Stimulated activated naive CD4-positive, alpha-beta T cell treated with Interleukin-2 at 50 U/mL for 16 hours (primary cell): ENCODE measurements around the gene BAX.

ENCODE experiments used
- DNase-seq: peaks from one replicate; lab custom pipeline; 2025; lab: John Stamatoyannopoulos, UW

Gene BAX

GRCh38 chr19:48962029-48962848 lies 7.6 kb downstream of the BAX start:
- DNase-seq = peak; percentile 53

- no peak for DNase-seq
These were observed 8.1 kb downstream of the BAX start for GRCh38 chr19:48962849-48963165.

DNA sequence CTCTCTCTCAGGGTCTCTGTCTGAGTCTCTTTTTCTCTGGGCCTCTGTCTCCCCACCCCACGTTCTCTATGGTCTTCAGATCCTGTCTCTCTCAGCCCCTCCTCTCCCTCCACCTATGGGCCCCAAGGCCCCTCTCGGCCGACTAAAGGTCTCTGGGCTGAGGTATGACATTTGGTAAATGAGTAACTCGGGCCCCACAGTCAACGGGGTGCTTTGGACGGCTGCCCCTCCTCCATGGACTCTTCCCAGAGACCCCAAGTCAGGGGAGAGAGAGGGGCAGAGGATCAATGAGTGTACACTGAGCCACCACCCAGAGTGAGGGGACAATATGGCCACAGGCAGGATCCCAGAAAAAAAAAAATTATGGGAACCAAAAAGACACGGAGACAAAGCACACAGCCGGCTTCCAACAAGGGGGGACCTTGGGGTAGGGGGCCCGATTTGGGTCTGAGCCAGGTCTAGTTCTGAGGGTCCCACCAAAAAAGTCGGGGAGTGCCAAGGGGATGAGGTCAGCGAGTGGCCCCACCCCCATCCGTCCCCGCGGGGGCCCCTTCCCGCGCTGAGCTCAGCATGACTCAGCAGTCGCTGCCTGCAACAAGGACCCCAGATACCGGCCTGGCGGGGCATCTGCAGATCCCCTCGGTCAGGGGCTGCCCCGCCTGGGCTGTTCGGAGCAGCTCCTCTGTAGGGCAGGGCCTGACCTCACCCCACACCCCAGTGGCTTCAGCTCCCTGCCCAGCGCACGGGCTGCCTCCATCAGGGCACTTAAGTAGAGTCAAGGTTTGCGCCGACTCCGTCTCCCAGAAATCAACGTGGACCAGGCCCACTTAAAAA lies 8.9 kb downstream of the BAX start:
- peak; percentile 51 for DNase-seq

DNA sequence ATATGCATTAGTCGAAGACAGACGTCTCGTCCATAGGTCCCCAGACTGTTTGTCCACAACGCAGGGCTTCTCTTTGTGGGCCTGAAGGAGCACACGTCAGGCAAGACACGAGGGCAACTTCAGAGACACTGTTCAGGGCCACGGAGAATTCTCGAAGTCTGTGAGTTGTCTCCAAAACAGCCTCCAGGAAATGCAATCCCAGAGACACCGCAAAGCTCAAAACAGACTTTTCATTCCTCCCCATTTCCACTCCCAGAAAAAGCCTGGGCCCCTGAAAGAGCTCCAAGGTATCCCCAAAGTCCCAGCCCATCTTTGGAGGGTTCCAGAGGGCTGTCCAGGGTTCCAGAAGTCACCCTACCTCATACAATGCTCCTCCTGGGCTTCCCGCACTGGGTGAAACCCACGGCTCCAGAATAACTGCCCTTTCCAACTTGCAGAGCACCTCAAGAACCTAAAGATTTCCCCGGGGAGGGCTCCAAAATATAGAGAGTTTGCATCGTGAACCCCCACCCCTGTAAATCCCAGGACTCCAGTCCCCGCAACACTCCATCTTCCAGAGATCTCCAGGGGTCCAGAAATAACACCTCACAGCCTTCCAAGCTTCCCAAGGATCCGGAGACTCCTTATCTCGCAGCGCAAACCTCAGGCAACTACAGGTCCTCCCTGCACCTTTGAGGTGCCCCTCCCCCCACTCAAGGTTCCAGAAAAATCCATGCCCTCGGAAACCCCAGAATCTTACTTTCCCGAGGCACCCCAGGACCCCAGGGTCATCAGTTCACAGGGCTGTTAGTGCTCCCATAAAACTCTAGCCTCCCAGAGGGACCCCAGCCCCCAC lies 9.7 kb downstream of the BAX start:
- DNase-seq = no peak

DNA sequence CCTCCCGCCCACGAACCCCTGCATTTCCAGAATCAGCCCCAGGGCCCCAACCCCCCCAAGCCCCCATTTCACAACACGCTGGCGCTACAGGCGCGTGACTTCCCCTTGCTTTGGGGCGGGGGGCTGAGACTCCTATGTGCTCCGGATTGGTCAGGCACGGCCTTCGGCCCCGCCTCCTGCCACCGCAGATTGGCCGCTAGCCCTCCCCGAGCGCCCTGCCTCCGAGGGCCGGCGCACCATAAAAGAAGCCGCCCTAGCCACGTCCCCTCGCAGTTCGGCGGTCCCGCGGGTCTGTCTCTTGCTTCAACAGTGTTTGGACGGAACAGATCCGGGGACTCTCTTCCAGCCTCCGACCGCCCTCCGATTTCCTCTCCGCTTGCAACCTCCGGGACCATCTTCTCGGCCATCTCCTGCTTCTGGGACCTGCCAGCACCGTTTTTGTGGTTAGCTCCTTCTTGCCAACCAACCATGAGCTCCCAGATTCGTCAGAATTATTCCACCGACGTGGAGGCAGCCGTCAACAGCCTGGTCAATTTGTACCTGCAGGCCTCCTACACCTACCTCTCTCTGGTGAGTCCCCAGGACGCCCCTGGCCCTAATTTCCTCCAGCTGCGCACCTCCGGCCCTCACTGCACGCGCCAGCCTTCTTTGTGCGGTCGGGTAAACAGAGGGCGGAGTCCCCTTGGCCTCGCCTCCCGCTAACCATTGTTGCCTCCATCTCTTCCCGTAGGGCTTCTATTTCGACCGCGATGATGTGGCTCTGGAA lies 10.5 kb downstream of the BAX start, which contains the start of gene FTL:
TSS of gene FTL (plus strand) at position 270 of the 766 bp plus-strand sequence. CDS start at position 469, 199 bp downstream.
- peak; percentile 89 for DNase-seq

GRCh38 chr19:48965806-48966540 lies 11.3 kb downstream of the BAX start:
- DNase-seq = peak; percentile 90

DNA sequence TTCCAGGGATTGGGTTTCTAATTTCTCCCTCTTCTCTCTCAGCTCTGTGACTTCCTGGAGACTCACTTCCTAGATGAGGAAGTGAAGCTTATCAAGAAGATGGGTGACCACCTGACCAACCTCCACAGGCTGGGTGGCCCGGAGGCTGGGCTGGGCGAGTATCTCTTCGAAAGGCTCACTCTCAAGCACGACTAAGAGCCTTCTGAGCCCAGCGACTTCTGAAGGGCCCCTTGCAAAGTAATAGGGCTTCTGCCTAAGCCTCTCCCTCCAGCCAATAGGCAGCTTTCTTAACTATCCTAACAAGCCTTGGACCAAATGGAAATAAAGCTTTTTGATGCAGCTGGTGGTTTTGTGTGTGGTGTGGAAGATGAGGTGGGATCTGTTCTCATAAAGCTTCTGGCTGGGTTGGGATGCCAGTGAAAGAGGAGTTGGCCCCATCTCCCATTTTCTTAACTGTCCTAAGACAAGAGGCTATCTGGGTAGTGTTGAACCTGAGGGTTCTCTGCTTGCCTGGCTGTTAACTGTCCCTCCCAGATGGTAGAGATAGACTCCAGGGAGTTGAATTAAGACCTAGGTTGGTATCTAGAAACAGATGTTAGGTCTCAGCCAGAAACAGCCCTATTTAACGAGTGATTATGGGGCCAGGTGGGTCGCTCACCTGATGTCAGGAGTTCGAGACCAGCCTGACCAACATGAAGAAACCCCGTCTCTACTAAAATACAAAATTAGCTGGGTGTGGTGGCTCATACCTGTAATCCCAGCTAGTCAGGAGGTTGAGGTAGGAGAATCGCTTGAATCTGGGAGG lies 12.1 kb downstream of the BAX start:
- no peak for DNase-seq

GRCh38 chr19:48967346-48968178 lies 12.9 kb downstream of the BAX start:
- DNase-seq = no peak

DNA sequence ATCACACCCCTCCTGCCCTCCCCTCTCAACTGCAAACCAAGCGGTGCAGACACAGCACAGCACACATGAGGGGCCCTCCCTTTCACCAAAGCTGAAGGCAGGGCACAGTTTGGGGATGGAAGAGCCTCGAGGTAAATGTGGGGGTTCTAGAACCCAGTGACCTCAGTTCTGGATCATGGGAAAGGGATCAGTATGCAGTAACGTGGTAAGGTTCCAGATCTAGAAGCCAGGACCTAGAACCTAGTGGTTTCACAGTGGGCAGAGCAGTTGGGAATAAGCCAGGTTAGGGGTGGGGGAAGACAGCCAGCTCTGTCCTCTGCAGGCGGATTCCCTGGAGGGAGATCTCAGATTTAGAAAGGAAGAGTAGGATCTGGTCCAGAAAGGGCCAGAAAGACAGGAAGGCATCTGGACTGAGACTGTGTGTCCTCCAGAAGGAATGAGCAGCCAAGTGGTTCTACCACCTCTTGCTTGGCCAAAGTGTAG lies 13.5 kb downstream of the BAX start:
- no peak for DNase-seq

GRCh38 chr19:48968813-48969218 lies 14.1 kb downstream of the BAX start:
- DNase-seq = no peak

DNA sequence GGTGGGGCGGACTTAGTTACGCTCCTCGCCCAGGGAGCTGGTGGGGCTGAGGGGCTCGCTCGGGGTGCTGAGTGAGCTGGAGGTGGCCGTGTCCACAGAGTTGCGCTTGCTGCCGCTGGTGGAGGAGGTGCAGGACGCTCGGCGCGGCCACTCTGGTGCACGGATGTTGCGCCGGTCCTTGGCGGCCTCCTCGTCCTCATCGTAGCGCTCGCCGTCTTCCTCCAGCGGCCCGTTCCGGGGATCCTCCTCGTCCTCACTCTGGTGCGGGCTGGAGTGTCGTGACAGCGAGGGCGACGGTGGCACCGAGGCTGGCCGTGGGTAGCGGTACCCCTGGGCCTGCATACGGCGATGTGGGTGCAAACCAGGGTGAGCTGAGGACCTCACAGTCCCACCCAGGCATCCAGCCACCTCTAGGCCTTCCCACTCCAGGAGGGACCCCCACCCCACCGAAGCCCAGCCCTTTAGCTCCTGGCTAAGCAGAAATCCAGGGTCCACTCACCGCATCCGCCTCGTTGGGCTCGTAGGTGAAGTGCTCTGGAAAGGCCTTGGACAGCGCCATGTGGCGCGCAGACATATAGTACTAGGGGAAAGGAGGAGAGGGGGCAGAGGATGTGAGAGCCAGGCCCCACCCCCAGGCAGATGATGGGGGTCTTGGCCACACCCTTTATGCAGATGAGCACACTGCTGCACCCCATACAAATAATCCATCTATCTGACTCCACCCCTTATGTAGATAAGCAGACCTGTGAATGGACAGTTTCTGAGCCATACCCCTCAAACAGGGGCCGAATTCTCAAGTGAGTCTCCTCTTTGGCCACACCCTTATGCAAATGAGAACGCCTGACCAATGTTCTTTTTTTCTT lies 14.8 kb downstream of the BAX start:
- no peak for DNase-seq

- DNase-seq = no peak
These were observed 15.6 kb downstream of the BAX start for GRCh38 chr19:48970139-48970766.

DNA sequence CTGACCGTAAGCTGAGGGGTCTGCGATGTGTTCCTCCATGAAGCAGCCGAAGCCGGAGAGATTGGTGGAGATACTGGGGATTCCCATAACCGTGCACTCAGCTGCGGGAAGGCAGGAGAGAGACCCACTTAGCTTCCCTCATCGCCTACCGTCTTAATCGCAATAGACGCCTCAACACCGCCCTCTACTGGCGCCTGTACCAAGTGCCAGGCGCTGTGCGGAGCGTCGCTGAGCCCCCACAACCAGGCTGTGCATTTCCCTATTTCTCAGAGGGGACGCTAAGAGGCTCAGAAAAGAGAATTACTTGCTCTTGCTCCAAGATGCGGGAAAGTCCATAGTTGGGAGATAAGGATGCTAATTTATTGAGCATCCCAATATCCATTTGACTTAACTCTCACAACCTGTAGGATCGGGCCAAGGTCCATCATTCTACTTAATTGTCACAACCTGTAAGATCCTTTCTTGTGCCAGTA lies 16.3 kb downstream of the BAX start:
- peak; percentile 76 for DNase-seq

- peak; percentile 16 for DNase-seq
These were observed 21.5 kb downstream of the BAX start for GRCh38 chr19:48975947-48976847.

DNA sequence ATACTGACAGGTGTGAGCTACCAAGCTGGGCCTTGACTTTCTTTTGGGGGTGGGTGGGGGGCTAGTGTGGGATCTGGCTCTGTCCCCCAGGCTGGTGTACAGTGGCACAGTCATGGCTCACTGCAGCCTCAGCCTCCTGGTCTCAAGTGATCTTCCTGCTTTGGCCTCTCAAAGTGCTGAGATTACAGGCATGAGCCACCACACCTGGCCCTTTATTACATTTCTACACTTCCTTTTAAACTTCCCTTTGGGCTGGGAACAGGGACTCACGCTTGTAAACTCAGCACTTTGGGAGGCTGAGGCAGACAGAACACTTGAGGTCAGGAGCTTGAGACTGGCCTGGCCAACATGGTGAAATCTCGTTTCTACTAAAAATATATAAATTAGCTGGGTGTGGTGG lies 22.4 kb downstream of the BAX start:
- DNase-seq = no peak

DNA sequence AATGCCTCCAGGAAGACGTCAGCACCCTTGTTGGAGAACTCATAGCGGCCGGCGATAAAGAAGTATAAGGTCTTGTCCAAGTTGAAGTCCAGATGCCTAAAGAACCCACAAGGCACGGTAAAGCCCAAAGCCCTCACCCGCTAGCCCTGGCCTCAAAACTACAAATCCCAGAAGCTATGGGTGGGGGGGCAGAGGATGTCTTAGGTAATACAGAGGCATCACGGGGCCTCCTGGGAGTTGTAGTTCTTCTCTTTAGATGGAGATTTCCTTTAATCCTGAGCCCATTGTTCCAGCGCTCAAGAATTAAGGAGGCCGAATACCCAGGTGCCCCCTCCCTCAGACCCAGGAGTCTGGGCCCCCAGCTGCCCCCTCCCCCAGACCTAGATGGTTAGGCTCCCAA lies 27.6 kb downstream of the BAX start:
- DNase-seq = no peak
